ENCODE measurements around the gene RFX8.

DNA sequence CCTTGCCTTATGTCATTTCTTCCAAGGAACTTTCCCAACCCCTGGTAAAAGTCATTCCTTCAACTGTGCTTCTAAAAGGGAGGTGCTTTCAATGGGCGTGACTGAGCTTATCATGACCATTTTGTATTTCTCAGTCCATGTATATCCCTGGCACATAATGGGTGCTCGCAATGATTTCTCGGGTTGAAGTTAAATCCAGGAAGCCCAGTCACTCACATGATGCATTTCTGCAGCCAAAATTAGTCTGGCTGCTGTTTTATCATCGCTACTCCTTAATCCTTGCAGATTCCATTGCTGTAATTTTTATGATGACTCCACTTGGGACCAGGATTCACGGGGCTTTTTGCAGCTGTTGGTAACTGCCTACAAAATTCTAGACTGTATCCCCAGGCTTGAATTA lies 25.9 kb upstream of the RFX8 start:
- TF ChIP-seq, protein P1, sequence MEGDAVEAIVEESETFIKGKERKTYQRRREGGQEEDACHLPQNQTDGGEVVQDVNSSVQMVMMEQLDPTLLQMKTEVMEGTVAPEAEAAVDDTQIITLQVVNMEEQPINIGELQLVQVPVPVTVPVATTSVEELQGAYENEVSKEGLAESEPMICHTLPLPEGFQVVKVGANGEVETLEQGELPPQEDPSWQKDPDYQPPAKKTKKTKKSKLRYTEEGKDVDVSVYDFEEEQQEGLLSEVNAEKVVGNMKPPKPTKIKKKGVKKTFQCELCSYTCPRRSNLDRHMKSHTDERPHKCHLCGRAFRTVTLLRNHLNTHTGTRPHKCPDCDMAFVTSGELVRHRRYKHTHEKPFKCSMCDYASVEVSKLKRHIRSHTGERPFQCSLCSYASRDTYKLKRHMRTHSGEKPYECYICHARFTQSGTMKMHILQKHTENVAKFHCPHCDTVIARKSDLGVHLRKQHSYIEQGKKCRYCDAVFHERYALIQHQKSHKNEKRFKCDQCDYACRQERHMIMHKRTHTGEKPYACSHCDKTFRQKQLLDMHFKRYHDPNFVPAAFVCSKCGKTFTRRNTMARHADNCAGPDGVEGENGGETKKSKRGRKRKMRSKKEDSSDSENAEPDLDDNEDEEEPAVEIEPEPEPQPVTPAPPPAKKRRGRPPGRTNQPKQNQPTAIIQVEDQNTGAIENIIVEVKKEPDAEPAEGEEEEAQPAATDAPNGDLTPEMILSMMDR (IDR thresholded peaks at IDR 0.05 in 2 of 3, conservative IDR thresholded peaks at IDR 0.05 in 1 of 3; ENCODE audit: insufficient read depth in 2 of 3, low read depth in 1 of 3, low read length in 3 of 3): no peak
- TF ChIP-seq TAF1 (IDR thresholded peaks at IDR 0.05; ENCODE audit: control insufficient read depth, extremely low read depth, insufficient read depth, low read length, severe bottlenecking) (no peak), SMARCC2 (IDR thresholded peaks at IDR 0.05; ENCODE audit: low read depth) (no peak), KLF13 (tag; IDR thresholded peaks at IDR 0.05; ENCODE audit: borderline replicate concordance, low read depth) (no peak), MAZ (CRISPR knock-in tag; conservative IDR thresholded peaks at IDR 0.05 in 1 of 2, IDR thresholded peaks at IDR 0.05 in 1 of 2) (no peak), FOXP1 (CRISPR knock-in tag; IDR thresholded peaks at IDR 0.05) (no peak), EP300 (IDR thresholded peaks at IDR 0.05; ENCODE audit: low read length) (no peak), NFRKB (IDR thresholded peaks at IDR 0.05; ENCODE audit: low read depth) (no peak), ZNF316 (IDR thresholded peaks at IDR 0.05) (no peak), NCOR1 (IDR thresholded peaks at IDR 0.05) (no peak), FOSL1 (tag; conservative IDR thresholded peaks at IDR 0.05) (no peak)
- TF ChIP-seq, protein P2, sequence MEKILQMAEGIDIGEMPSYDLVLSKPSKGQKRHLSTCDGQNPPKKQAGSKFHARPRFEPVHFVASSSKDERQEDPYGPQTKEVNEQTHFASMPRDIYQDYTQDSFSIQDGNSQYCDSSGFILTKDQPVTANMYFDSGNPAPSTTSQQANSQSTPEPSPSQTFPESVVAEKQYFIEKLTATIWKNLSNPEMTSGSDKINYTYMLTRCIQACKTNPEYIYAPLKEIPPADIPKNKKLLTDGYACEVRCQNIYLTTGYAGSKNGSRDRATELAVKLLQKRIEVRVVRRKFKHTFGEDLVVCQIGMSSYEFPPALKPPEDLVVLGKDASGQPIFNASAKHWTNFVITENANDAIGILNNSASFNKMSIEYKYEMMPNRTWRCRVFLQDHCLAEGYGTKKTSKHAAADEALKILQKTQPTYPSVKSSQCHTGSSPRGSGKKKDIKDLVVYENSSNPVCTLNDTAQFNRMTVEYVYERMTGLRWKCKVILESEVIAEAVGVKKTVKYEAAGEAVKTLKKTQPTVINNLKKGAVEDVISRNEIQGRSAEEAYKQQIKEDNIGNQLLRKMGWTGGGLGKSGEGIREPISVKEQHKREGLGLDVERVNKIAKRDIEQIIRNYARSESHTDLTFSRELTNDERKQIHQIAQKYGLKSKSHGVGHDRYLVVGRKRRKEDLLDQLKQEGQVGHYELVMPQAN (IDR thresholded peaks at IDR 0.05; ENCODE audit: borderline replicate concordance): no peak
- TF ChIP-seq, protein P3, sequence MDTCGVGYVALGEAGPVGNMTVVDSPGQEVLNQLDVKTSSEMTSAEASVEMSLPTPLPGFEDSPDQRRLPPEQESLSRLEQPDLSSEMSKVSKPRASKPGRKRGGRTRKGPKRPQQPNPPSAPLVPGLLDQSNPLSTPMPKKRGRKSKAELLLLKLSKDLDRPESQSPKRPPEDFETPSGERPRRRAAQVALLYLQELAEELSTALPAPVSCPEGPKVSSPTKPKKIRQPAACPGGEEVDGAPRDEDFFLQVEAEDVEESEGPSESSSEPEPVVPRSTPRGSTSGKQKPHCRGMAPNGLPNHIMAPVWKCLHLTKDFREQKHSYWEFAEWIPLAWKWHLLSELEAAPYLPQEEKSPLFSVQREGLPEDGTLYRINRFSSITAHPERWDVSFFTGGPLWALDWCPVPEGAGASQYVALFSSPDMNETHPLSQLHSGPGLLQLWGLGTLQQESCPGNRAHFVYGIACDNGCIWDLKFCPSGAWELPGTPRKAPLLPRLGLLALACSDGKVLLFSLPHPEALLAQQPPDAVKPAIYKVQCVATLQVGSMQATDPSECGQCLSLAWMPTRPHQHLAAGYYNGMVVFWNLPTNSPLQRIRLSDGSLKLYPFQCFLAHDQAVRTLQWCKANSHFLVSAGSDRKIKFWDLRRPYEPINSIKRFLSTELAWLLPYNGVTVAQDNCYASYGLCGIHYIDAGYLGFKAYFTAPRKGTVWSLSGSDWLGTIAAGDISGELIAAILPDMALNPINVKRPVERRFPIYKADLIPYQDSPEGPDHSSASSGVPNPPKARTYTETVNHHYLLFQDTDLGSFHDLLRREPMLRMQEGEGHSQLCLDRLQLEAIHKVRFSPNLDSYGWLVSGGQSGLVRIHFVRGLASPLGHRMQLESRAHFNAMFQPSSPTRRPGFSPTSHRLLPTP (IDR thresholded peaks at IDR 0.05; ENCODE audit: borderline replicate concordance, extremely low read depth, insufficient read length): no peak

Measured in K562 (cell line).